22Rv1 (cell line): ENCODE data around the gene CHMP1A.

Experiments
- H3K27ac ChIP-seq: fragments of 450-650 bp; 2 replicates; pipeline ENCODE4 v1.5.1; 2017
- CTCF ChIP-seq: fragments of 450-650 bp; IDR thresholded peaks from 2 replicates; pipeline ENCODE4 v1.5.1; 2017; ENCODE audit warnings: mild to moderate bottlenecking
- ZFX ChIP-seq: fragments of 450-650 bp; IDR thresholded peaks from 2 replicates; pipeline ENCODE4 v1.6.1; 2017; ENCODE audit warnings: antibody characterized with exemption, borderline replicate concordance

Gene CHMP1A

GRCh38 chr16:89623511-89624261 lies 33.8 kb downstream of the CHMP1A start:
- H3K27ac ChIP-seq, result no peak overlapping the region
- TF ChIP-seq CTCF (no peak), ZFX (no peak)

- no peak for TF ChIP-seq CTCF
- TF ChIP-seq ZFX, result no peak
- H3K27ac ChIP-seq, result no peak overlapping the region
These were observed 35.7 kb downstream of the CHMP1A start for GRCh38 chr16:89621698-89622409.

- H3K27ac ChIP-seq, result no peak overlapping the region
- TF ChIP-seq ZFX (no peak), CTCF (no peak)
These were observed 36.3 kb downstream of the CHMP1A start for GRCh38 chr16:89621136-89621697.

GRCh38 chr16:89620406-89620841 lies 37.1 kb downstream of the CHMP1A start:
- no peak overlapping the region for H3K27ac ChIP-seq
- TF ChIP-seq CTCF (no peak), ZFX (no peak)

- TF ChIP-seq ZFX (no peak), CTCF (no peak)
- H3K27ac ChIP-seq, result no peak overlapping the region
These were observed 37.7 kb downstream of the CHMP1A start for GRCh38 chr16:89619840-89620239.

- no peak for TF ChIP-seq ZFX
- TF ChIP-seq CTCF, result no peak
- no peak overlapping the region for H3K27ac ChIP-seq
These were observed 39.2 kb downstream of the CHMP1A start for GRCh38 chr16:89618109-89618998.
